Measurements from ENCODE around the gene GPR18. TPM values are rescaled to one million over a fixed set of nuclear protein-coding genes. Genes with fewer than 3 reads are reported as not detected.

GPR18 gene
- total and polyA plus RNA-seq, 8 donors: 0.68 to 0.76 TPM; not detected in 6

DNA sequence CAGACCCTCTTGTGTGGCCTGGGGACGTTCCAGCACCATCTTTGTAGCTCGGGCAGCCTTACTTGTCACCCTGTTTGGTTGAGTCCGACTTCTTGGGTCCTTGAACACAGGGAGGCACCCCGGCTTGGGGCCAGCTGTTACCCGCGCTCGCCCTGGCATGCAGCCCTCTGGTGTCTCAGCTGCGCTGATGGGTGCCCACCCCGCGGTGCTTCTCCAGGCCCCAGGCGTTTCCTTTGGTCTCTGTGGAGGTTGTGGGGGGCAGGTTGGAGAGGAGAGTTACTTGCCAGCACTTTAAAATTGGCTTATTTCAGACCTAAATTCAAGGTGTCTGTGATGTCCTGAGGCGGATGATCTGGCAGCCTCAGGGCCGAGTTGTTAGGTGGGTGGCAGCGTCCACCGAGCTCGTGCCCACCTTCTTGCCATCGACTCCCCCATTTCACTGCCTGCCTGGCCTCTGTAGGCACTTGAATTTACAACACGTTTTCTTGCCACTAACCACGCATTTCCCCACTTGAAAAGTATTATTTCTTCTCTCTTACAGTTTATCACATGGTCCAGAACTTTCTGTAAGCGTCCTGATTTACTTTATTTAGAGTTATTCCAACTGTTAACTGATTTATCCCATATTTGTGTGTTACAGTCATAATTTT, 40.6 kb downstream of the GPR18 start:
- peak overlapping the region in 3 of 5 donors; percentile 41 to 53 (median 42) for H3K27ac ChIP-seq

DNA sequence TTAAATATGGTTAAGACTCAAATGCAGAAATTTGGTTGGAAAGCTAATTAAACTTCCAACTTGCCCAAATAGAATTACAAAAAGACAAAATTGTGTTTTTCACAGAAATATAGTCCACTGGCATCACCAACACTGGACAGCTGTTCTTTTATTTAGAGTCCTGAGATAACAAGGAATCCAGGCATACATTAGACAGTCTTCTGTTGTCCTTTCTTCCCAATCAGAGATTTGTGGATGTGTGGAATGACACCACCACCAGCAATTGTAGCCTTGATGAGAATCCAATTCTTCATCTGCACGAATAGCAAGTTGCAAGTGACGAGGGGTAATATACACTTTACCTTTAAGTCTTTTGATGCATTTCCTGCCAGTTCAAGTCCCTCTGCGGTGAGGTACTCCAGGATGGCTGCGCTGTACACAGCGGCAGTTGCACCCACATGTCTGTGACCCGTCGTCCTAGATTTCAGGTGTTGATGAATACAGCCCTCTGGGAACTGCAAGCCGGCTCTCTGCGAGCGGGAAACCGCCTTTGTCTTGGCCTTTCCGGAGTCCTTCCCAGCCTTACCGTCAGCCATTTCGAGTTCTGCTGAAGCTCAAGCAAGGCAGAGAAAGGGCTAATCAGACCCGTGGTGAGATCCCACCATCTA, 42.9 kb downstream of the GPR18 start:
- DNase-seq: no peak

More for the DNA sequence above, 40.6 kb downstream of the GPR18 start:
- Histone ChIP-seq H3K36me3 (peaks cover 0 to 6% (median 2%) of the 10 kb centered on the region in 4 donors), H3K27me3 (no peaks in the 10 kb centered on the region), H3K4me1 (peaks cover 11 to 67% (median 44%) of the 10 kb centered on the region in 4 donors), H3K9me3 (no peaks in the 10 kb centered on the region), H3K4me3 (no peak overlapping the region)
- no peak for DNase-seq
- no peak for TF ChIP-seq EP300 (IDR thresholded peaks at IDR 0.05)
- TF ChIP-seq POLR2AphosphoS5 (IDR thresholded peaks at IDR 0.05): no peak
- TF ChIP-seq, protein P1, sequence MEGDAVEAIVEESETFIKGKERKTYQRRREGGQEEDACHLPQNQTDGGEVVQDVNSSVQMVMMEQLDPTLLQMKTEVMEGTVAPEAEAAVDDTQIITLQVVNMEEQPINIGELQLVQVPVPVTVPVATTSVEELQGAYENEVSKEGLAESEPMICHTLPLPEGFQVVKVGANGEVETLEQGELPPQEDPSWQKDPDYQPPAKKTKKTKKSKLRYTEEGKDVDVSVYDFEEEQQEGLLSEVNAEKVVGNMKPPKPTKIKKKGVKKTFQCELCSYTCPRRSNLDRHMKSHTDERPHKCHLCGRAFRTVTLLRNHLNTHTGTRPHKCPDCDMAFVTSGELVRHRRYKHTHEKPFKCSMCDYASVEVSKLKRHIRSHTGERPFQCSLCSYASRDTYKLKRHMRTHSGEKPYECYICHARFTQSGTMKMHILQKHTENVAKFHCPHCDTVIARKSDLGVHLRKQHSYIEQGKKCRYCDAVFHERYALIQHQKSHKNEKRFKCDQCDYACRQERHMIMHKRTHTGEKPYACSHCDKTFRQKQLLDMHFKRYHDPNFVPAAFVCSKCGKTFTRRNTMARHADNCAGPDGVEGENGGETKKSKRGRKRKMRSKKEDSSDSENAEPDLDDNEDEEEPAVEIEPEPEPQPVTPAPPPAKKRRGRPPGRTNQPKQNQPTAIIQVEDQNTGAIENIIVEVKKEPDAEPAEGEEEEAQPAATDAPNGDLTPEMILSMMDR (IDR thresholded peaks at IDR 0.05): no peak
- no peak for TF ChIP-seq POLR2A (IDR thresholded peaks at IDR 0.05)
- 73 to 80% (median 78%) methylated on average over 20 of the region's 20 CpGs for WGBS, 5 donors
- intact Hi-C loops (cut with DNase I; ENCODE audit: low total_unique reads): no loop called here

DNA sequence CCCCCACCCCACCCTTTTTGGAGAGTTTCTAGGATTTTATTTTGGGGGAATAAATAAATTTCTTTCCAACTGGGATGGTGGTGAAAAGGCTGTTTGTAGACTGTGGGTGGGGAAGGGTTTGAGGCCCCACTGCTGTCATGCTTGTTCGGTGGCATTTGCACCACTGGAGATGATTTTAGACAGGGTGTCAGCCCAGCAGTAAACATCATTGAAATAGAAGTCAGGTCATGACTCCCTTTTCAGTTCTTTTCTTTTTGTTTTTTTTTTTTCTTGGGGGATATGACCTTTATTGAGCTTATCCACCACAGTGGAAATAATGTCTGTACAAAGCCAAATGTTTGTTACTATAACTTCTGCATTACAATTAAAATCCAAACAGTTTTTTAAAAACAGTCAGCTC, 43.4 kb downstream of the GPR18 start:
- TF ChIP-seq, protein P1 (IDR thresholded peaks at IDR 0.05): no peak
- no peak for TF ChIP-seq POLR2AphosphoS5 (IDR thresholded peaks at IDR 0.05)
- no peak for TF ChIP-seq EP300 (IDR thresholded peaks at IDR 0.05)
- no peak for TF ChIP-seq POLR2A (IDR thresholded peaks at IDR 0.05)

More for the DNA sequence above, 42.9 kb downstream of the GPR18 start:
- TF ChIP-seq POLR2A (IDR thresholded peaks at IDR 0.05) (no peak), POLR2AphosphoS5 (IDR thresholded peaks at IDR 0.05) (no peak), EP300 (IDR thresholded peaks at IDR 0.05) (no peak)
- TF ChIP-seq, protein P1 (IDR thresholded peaks at IDR 0.05): no peak
- H3K4me3 ChIP-seq: no peak overlapping the region
- peaks cover 11 to 53% (median 34%) of the 10 kb centered on the region in 4 donors for H3K4me1 ChIP-seq
- H3K9me3 ChIP-seq: no peaks in the 10 kb centered on the region
- H3K36me3 ChIP-seq: peaks cover 0 to 6% (median 4%) of the 10 kb centered on the region in 4 donors
- peak overlapping the region in 2 of 5 donors; percentile 32 to 44 for H3K27ac ChIP-seq
- no peaks in the 10 kb centered on the region for H3K27me3 ChIP-seq
- WGBS, 5 donors: 77 to 85% (median 84%) methylated on average over 15 of the region's 15 CpGs
- intact Hi-C loops (cut with DNase I; ENCODE audit: low total_unique reads): no loop called here

DNA sequence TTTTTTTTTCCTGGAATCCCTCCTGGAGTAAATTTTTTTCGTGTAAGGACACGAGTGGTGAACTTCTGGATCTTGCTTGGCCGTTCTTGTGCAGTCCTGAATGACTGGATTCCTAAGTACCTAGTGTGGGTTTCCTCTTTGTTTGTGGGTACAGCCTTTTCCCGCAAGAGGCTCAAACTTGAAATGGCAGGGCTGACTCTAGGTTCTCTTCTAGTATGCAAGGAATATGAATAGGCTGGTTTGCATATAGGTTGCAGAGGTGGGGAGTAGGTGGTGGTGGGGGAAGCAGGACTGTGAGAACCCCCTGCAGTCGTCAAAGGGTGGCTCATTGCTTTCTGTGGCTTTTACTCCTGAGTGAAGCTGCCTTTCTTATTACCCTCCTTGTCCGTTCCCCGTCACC, 43.9 kb downstream of the GPR18 start:
- H3K4me3 ChIP-seq: no peak overlapping the region
- H3K4me1 ChIP-seq: peaks cover 14 to 54% (median 27%) of the 10 kb centered on the region in 4 donors
- WGBS, 5 donors: 61 to 68% (median 65%) methylated on average over 7 of the region's 7 CpGs
- TF ChIP-seq, protein P1 (IDR thresholded peaks at IDR 0.05): no peak
- no peak for TF ChIP-seq POLR2AphosphoS5 (IDR thresholded peaks at IDR 0.05)
- TF ChIP-seq EP300 (IDR thresholded peaks at IDR 0.05): no peak
- TF ChIP-seq POLR2A (IDR thresholded peaks at IDR 0.05): no peak
- DNase-seq: no peak
- H3K36me3 ChIP-seq: peaks cover 0 to 6% (median 4%) of the 10 kb centered on the region in 4 donors
- intact Hi-C loops (cut with DNase I; ENCODE audit: low total_unique reads): no loop called here
- H3K9me3 ChIP-seq: no peaks in the 10 kb centered on the region
- no peaks in the 10 kb centered on the region for H3K27me3 ChIP-seq
- H3K27ac ChIP-seq: peak overlapping the region in 1 of 5 donors; percentile 44

More for the DNA sequence above, 43.4 kb downstream of the GPR18 start:
- Histone ChIP-seq H3K27me3 (no peaks in the 10 kb centered on the region), H3K36me3 (peaks cover 0 to 6% (median 4%) of the 10 kb centered on the region in 4 donors), H3K4me3 (no peak overlapping the region), H3K27ac (peak overlapping the region in 1 of 5 donors; percentile 44), H3K9me3 (no peaks in the 10 kb centered on the region), H3K4me1 (peaks cover 11 to 52% (median 31%) of the 10 kb centered on the region in 4 donors)
- DNase-seq: no peak
- intact Hi-C loops (cut with DNase I; ENCODE audit: low total_unique reads): no loop called here
- WGBS, 5 donors: 44 to 64% (median 50%) methylated on average over 1 of the region's 1 CpG

Measured in stomach (tissue), 9 donors.